Stimulated activated CD8-positive, alpha-beta memory T cell treated with anti-CD3 and anti-CD28 coated beads, Interleukin-15, amount 100 ng/mL, for 48 hours (primary cell): ENCODE results near the gene CHD5.

ENCODE experiments used
- DNase-seq, 2 donors: peaks; one replicate each; pipeline ENCODE4 v3.0.0-alpha.2; 2020; ENCODE audit warnings: low read depth in 2 of 2

The CHD5 gene

DNA sequence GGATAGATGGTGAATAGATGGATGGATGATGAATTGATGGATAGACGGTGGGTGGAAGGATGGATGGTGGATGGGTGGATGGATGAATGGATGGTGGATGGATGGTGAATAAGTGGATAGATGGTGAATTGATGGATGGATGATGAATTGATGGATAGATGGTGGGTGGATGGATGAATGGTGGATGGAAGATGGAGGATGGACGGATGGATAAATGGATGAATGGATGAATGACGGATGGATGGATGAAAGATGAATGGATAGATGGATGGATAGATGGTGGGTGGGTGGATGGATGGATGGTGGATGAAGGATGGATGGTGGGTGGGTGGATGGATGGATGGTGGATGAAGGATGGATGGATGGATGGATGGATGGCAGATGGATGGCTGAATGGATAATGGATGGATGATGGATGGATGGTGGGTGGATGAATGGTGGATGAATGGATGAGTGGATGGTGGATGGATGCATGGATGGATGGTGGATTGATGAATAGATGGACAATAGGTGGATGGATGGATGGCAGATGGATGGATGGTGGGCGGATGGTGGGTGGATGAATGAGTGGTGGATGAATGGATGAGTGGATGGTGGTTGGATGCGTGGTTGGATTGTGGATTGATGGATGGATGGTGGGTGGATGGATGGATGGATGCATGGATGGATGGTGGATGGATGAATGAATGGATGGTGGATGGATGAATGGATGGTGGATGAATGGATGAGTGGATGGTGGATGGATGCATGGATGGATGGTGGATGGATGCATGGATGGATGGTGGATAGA is 5.3 kb downstream of the CHD5 start:
- no peak for DNase-seq

- no peak for DNase-seq
Measured at GRCh38 chr1:6172549-6172948, 7.6 kb downstream of the CHD5 start.

DNA sequence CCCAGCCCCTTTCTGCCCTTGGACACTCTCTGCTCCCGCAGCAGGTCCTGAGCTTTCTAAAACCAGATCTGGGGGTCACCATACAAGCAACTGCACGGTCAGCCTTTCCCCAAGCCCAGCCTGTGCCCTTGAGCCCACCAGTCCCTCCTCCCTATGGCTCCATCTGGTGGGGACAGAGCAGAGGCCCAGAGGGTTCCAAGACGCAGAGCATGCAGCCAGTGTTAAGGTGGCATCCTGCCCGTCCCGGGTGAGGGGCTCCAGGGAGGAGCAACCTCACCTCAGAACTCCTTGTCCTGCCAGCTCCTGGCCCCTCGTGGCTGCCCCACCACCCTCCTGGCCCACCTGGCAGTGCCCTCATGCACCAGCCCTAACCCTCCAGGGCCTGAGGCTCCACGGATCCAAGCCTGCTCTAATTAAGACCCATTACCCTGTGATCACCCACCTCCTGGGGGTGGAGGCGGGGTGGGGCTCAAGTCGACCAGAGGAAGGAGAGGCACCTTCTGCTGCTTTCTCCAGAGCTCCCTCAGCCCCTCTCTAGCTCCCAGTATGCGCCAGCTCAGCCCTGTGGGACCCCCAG is 8.5 kb downstream of the CHD5 start:
- DNase-seq = no peak

DNA sequence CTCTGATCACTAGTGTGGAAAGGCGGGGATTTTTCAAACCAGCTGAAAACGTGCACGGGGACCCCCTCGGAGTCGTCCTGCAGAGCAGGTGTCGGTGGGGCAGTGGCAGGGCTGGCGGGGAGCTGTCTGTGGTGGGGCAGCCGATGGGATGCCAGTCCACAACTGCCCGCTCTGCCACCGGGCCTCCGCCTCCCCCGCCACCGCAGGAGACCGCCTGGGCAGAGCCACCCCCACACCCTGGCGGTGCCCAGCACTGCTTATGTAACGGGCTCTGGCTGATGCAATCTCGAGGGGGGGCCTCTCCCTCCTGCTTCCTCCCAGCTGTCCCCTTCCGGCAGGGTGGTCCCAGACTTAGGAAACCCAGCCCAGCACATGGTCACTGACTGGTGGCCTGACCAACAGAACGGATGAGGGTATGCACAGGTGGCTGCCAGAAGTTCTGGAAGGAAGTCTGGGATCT is 9.3 kb downstream of the CHD5 start:
- no peak for DNase-seq

GRCh38 chr1:6170116-6170741 is 9.9 kb downstream of the CHD5 start:
- DNase-seq = no peak

DNA sequence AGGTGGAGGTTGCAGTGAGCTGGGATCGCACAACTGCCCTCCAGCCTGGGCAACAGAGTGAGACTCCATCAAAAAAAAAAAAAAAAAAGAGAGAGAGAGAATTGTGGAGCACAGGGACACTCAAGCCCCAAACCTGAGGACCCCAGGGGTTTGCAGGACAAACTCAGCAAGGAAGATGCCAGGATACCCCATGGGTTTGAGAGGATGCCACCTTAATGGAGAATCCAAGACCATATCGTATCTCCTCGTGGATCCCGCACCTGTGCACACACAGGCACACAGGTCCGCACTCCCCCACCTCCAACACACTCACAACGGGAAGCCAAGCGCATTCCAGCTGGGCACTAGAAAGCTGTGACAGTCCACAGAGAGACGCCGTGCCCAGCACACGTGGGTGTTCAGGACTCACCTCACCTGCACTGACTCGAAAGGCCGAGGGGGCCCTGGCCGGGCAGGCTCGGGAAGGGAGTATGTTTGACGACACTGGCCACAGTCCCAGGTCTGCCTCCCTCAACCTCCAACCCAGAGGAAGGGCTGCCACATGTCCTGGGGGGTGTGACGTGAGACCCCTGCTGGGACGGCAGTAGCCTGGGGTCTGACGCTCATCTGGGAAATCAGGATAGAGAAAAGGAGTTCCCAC is 11.1 kb downstream of the CHD5 start:
- no peak for DNase-seq

DNA sequence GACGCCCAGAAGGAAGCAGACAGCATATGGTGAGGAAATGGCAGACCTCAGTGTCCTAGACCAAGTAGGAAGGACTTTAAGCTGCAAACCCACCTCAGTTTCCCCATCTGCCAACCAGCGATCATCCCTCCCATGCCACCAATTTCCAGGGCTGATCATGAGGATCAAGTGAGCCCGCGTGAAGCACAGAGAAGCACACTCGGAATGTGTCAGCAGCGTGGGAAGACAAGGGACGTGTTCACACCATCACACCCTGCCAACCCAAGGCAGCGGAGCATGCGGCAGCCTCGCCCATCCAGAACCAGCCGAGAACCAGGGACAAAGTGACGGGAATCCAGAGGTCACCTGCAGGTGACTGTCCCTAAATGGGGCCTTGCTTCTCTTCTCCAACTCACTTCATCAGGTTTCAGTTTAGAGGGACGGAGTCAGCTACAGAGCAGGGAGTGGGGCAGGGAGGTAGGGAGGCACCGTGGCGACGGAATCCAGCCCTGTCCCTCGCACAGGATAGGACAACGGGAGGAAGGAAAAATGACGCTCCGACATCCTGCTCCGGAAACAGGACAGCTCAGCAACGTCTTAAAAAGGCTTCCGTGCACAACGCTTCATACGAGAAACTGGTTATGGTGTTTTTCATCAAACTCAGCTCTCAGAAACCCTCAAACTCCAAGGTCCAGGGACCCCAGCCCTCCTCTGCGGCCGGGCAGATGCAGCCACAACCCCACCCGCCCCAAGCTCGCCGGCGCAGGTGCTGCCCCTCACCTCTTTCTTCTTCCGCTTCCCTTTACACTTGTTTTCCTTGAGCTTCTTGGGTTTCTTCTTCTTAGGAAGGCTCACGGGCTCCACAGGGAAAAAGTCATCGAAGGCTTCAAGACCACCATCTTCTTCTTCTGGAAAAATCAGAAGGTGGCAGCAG is 12.5 kb downstream of the CHD5 start:
- no peak for DNase-seq

DNA sequence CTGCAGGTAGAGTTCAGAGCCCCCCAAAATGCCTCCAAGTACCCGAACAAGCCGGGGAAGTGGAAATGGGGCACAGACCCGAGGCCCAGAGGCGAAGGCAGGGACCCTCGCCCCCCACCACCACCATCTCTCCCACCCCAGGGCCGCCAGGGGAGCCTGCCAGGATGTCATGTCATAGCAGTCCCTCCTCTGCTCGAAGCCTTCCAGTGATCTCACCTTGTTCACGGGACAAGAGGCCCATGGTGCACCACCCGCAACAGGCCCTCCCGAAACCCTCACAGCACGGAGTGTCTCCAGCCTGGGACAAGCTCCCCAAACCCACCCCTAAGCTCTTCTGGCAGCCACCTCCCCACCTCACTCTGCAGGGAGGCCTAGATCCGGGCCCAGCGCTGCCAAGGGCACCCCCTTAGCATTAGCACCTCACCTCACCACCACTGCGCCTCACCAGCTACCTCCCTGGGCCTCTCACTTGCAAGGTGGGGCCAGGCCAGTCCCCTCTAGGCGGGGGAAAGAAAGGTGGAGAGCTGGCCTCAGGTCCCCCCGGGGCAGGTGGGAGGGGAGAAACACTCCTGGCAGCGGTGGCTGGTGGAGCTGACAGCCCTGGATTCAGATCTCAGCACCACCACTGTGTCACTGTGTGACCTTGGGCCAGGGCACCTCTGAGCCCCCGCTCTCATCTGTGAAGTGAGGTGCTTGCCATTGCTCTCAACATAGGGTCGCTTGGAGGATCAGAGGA is 13.3 kb downstream of the CHD5 start:
- DNase-seq = no peak

- no peak for DNase-seq
Measured at GRCh38 chr1:6166221-6166620, 13.9 kb downstream of the CHD5 start.

DNA sequence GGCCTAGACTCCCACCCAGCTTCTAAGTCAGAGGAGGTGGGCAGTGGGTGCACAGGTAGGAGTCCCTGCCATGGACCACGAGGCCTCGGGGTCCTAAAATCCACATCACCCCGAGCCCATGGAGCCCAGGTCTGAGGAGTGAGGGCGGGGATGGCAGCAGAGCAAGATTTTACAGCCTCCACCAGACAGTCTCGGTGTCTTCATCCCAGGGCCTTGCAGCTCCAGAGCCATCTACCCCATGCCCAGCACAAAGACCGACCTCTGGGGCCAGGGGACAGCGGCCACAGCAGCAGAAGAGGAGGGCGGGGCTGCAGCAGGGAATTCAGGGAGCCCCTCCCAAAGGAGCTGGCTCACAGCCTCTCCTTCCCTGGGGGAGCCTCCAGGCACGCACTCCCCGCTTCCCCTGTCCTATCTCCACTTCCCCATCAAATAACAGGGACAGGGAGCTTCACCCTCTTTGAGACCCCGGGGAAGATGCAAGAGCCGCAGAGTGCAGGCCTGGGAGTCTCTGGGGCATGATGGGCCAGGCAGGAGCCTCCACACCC is 14.6 kb downstream of the CHD5 start:
- DNase-seq = no peak

DNA sequence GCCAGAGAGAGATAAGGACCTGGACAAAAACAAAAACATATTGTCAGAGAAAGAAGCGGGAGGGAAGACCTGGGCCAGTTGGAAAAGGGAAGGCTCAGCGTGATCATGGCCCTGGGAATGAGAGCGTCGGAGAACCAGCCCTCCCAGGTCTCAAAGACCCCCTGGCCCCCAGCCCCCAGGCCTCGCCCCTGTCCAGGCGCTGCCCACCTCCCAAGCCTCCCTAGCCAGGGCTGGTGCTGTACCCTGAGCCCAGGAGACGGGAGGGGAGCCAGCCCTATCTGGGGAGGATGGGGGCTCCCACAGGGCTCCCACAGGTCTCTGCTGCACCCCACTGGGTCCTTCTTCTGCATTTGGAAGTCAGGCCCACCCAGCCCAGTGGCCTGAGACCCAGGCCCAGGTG is 15.1 kb downstream of the CHD5 start:
- no peak for DNase-seq

DNA sequence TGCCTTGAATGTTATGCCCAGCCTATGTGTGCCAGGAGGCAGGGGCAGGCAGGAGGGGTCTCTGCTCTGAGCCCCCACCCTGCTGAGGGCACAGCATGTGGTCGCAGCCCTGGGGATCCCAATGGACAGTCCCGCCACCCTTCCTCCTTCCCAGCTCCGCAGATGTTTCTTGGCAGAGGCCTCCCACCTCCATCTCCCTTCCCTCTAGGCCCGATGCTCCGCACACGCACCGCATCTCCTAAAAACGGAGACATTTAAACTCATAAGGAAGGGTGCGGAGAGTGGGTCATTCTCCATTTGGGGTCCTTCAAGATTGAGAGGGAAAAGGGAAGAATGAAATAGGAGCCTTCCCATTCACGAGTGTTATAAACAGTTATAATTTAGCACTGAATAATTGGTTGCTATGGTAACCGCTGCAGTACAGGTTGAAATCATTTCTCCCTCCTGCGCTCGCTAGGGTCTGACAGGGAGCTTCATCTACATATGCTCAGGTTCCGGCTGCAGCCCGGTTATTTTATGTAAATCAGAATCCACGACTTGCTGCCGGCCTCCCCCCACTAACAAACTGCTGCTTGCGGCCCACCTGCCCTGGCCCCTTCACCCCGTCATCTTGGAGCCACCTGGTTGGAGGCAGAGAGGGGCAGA is 16.0 kb downstream of the CHD5 start:
- DNase-seq = no peak

DNA sequence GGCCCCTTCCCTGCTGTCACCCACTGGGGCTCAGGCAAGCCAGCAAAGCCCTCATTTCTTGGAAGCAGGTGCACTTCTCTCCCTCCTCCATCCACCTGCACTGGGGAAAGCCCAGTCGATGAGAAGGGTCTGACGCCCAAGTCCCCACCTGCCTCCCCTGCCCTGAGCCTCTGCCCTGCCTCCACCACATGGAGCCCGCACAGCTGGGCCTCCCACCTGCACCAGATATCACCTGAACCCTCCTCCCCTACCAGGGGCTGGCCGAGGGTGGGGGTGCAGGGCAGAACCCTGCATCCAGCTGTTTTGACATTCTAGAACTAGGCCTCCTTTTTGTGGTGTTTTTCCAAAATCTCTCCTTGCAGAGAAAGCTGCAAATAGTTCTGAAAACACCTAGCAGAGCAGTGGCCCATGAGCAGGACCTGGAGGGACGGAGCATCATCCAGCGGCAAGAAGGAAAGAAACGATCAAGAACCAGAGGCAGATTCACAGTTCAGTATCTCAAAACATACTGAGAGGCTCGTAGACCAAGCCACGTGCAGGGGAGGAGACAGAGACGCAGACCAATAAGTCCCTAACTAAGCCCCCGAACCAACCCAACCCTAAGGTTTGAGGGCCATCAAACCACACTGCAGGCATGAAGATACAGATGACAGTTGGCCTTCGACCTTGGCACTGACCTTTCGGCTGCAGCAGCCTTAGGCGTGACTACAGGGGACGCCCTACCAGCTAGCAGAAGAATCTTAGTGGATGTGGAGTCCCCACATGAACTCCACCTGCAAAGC is 16.7 kb downstream of the CHD5 start:
- no peak for DNase-seq

DNA sequence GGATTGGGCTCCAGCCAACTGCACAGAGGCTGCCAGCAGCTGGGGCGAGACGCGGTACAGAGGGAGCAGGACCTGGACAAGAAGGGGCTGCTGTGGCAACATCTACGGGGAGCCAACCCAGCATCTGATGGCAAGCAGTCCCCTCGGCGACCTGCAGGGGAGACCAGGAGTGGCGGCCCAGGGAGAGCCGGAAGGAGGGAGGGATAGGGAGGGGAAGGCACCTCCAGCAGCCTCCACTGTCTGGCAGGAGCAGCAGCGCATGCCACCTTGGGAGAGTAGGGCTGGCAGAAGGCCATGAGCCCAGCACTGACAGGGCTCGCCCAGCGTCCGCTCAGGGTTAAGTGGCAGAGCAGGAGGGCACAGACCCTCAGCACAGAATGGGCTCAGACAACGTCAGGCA is 17.3 kb downstream of the CHD5 start:
- no peak for DNase-seq

DNA sequence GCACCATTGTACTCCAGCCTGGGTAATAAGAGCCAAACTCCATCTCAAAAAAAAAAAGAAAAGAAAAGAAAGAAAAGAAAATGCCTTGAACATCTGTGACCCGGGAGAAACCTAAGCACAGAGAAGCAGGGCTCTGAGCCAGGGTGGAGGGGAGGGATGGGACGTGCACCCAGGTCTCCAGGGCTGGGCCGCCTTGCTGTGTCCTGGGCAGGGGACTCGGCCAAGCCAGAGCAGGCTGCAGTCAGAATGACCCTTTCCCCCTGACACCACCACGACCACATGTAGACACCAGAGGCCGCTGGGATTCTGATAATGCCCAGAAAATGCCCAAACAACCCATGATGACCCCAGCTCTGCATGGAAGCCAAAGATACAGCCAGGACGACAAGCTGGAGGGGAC is 17.8 kb downstream of the CHD5 start:
- no peak for DNase-seq

GRCh38 chr1:6158181-6158580 is 21.9 kb downstream of the CHD5 start:
- DNase-seq = no peak

- peak; percentile 11 to 41 for DNase-seq
Measured at GRCh38 chr1:6157528-6158174, 22.5 kb downstream of the CHD5 start.

DNA sequence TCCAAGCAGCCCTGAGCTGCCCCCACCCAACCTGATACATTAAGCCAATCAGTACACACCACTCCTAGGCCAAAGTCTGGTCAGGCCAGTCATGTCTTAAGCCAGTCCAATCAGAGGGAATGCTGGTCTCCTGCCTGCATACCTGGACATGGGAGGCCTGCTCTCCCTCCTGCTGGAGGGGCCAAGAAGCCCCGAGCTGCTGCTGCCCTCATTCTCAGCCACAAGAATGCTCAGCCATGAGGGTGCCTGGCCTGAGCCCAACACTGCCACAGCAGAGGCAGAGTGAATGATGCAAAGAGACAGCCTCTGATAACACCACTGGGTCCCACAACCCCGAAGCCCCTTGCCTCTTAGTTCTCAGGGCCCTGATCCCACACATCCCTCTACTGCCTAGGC is 23.0 kb downstream of the CHD5 start:
- no peak for DNase-seq
